ENCODE results near the gene GPR150. TPM values are rescaled to one million over a fixed set of nuclear protein-coding genes. Genes with fewer than 3 reads are reported as not detected.
A peak's percentile ranks its signal among the peaks of the same experiment; 100 is the strongest.

The GPR150 gene
- polyA plus RNA-seq, 1 experiment, result 0.25 TPM

DNA sequence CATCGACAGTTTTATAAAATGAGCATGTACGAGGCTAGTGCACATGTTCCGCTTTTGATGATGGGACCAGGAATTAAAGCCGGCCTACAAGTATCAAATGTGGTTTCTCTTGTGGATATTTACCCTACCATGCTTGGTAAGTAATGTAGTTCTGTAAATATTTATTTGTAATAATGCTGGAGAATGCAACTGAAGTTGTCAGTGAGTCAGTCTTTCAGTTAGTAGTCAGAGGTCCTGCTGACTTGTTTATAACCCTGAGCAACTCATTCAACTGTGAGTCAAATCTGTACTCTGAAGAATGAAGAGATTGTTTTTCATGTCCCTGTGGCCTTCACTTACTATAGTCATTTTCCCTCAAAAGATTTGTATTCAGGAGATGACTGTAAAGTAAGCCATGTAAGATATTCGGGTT is 28.4 kb upstream of the GPR150 start:
- H3K27me3 ChIP-seq (ENCODE audit: control insufficient read depth, insufficient read depth, low read length), result no peaks in the 10 kb centered on the region
- CTCF ChIA-PET, result no interaction called here
- no peak overlapping the region for H3K4me3 ChIP-seq (ENCODE audit: low read depth, low read length)
- peak; percentile 43 for DNase-seq (ENCODE audit: low read depth)
- H3K36me3 ChIP-seq (ENCODE audit: control insufficient read depth, insufficient read depth, low read length), result no peaks in the 10 kb centered on the region
- POLR2A ChIA-PET, result no interaction called here
- TF ChIP-seq, protein P1, sequence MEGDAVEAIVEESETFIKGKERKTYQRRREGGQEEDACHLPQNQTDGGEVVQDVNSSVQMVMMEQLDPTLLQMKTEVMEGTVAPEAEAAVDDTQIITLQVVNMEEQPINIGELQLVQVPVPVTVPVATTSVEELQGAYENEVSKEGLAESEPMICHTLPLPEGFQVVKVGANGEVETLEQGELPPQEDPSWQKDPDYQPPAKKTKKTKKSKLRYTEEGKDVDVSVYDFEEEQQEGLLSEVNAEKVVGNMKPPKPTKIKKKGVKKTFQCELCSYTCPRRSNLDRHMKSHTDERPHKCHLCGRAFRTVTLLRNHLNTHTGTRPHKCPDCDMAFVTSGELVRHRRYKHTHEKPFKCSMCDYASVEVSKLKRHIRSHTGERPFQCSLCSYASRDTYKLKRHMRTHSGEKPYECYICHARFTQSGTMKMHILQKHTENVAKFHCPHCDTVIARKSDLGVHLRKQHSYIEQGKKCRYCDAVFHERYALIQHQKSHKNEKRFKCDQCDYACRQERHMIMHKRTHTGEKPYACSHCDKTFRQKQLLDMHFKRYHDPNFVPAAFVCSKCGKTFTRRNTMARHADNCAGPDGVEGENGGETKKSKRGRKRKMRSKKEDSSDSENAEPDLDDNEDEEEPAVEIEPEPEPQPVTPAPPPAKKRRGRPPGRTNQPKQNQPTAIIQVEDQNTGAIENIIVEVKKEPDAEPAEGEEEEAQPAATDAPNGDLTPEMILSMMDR (IDR thresholded peaks at IDR 0.05; ENCODE audit: insufficient read depth, low read depth, low read length), result no peak

DNA sequence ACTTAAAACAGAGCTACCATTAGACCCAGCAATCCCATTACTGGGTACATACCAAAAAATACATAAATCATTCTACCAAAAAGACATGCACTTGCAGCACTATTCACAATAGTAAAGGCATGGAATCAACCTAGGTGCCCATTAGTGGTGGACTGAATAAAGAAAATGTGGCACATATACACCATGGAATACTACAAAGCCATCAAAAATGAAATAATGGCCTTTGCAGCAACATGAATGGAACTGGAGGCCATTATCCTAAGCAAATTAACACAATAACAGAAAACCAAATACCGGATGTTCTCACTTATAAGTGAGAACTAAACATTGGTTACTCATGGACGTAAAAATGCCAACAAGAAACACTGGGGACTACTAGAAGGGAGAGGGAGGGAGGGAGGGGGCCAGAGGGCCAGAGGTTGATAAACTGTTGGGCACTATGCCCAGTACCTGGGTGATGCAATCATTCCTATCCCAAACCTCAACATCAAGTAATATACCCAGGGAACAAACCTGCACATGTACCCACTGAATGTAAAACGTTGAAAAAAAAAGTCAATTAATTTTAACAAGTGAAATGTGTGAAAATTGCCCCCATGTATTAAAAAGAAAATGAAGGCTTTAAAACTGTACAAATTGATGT is 24.5 kb upstream of the GPR150 start:
- POLR2A ChIA-PET, result no interaction called here

DNA sequence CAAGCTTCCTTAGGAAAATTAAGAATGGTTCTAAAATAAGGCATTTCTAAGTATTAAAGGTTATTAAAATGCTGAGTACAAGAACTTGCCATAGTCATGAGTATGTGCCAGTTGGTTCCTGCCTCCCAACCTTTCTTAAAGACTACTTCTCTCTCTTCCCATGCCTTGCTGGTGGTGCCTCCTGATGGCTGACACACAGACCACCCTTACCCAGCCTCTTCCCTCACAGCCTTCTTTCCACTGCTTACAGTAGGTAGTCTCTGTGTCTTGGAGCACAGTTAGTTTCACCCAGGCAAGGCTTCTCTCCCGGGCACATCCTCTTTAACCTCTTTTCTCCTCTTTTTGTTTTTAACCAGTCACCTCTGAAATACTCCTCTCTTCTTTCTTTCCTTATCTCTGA is 20.6 kb upstream of the GPR150 start:
- TF ChIP-seq, protein P1 (IDR thresholded peaks at IDR 0.05; ENCODE audit: insufficient read depth, low read depth, low read length), result no peak
- ChIA-PET CTCF (no interaction called here), POLR2A (no interaction called here)
- no peak for DNase-seq (ENCODE audit: low read depth)
- H3K4me3 ChIP-seq (ENCODE audit: low read depth, low read length), result no peak overlapping the region
- H3K36me3 ChIP-seq (ENCODE audit: control insufficient read depth, insufficient read depth, low read length), result no peaks in the 10 kb centered on the region
- no peaks in the 10 kb centered on the region for H3K27me3 ChIP-seq (ENCODE audit: control insufficient read depth, insufficient read depth, low read length)

More for the DNA sequence above, 24.5 kb upstream of the GPR150 start:
- TF ChIP-seq, protein P1 (IDR thresholded peaks at IDR 0.05; ENCODE audit: insufficient read depth, low read depth, low read length), result no peak
- no peak for DNase-seq (ENCODE audit: low read depth)
- Histone ChIP-seq H3K4me3 (ENCODE audit: low read depth, low read length) (no peak overlapping the region), H3K27me3 (ENCODE audit: control insufficient read depth, insufficient read depth, low read length) (no peaks in the 10 kb centered on the region), H3K36me3 (ENCODE audit: control insufficient read depth, insufficient read depth, low read length) (no peaks in the 10 kb centered on the region)
- CTCF ChIA-PET, result no interaction called here

DNA sequence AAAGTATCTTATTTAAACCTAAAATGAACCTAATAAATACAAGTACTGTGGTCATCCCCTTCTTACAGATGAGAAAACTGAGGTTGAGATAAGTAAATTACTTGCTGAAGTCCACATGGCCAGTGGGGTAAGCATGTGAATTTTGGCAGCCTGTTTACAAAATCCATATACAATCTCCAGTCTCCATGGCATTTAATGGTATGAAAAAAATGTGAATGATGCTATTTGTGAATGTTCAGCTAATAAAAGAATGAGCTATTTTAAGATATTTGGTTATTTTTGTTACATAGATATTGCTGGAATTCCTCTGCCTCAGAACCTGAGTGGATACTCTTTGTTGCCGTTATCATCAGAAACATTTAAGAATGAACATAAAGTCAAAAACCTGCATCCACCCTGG is 19.3 kb upstream of the GPR150 start:
- TF ChIP-seq, protein P1 (IDR thresholded peaks at IDR 0.05; ENCODE audit: insufficient read depth, low read depth, low read length), result no peak
- DNase-seq (ENCODE audit: low read depth), result peak; percentile 65
- Histone ChIP-seq H3K36me3 (ENCODE audit: control insufficient read depth, insufficient read depth, low read length) (no peaks in the 10 kb centered on the region), H3K4me3 (ENCODE audit: low read depth, low read length) (no peak overlapping the region), H3K27me3 (ENCODE audit: control insufficient read depth, insufficient read depth, low read length) (no peaks in the 10 kb centered on the region)
- CTCF ChIA-PET, result no interaction called here
- POLR2A ChIA-PET, result no interaction called here

DNA sequence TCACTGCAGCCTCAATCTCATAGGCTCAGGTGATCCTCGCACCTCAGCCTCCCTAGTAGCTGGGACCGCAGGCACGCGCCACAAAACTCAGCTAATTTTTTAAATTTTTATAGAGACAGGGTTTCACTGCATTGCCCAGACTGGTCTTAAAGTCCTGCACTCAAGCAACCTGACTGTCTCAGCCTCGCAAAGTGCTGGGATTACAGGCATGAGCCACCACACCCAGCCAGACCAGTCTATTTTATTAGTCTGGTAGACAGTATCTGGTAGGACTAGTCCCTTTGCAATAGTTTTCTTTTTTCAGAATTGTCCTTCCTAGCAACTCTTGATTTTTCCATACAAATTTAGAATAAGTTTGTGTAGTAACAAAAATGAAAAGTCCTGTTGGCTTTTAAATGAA is 14.1 kb upstream of the GPR150 start:
- TF ChIP-seq, protein P1 (IDR thresholded peaks at IDR 0.05; ENCODE audit: insufficient read depth, low read depth, low read length), result no peak
- ChIA-PET CTCF (no interaction called here), POLR2A (no interaction called here)
- H3K4me3 ChIP-seq (ENCODE audit: low read depth, low read length), result no peak overlapping the region
- DNase-seq (ENCODE audit: low read depth), result no peak
- H3K27me3 ChIP-seq (ENCODE audit: control insufficient read depth, insufficient read depth, low read length), result no peaks in the 10 kb centered on the region
- H3K36me3 ChIP-seq (ENCODE audit: control insufficient read depth, insufficient read depth, low read length), result no peaks in the 10 kb centered on the region

Data from BJ (cell line).